OCI-LY1 (cell line): ENCODE data around the gene ANO8.
"Not testable (repeated sequence)": the region's sequence is repeated elsewhere in the genome, so short reads cannot be mapped to it uniquely, and the experiment has no call there.

Experiments
- H2AFZ ChIP-seq: fragments of 200-600 bp; sonication (generic), shearing (Covaris generic); 2 replicates; pipeline ENCODE4 v1.6.0; 2014; ENCODE audit warnings: antibody characterized with exemption, mild to moderate bottlenecking, low read length
- H3F3A ChIP-seq: fragments of 200-600 bp; sonication (generic), shearing (Covaris generic); 2 replicates; pipeline ENCODE4 v1.6.0; 2014; ENCODE audit warnings: mild to moderate bottlenecking, antibody characterized with exemption, low read length, moderate library complexity; ENCODE audit not compliant: insufficient read depth
- H3K27ac ChIP-seq: fragments of 200-600 bp; sonication (generic); 2 replicates; pipeline ENCODE4 v1.5.1; 2014; ENCODE audit warnings: low read length, mixed run types, mild to moderate bottlenecking, low read depth; ENCODE audit not compliant: poor library complexity, severe bottlenecking
- H3K27me3 ChIP-seq: fragments of 200-600 bp; sonication (generic); 2 replicates; pipeline ENCODE4 v1.6.0; 2014; ENCODE audit warnings: antibody characterized with exemption, mild to moderate bottlenecking, low read length, moderate library complexity; ENCODE audit not compliant: insufficient read depth
- H3K36me3 ChIP-seq: fragments of 200-600 bp; sonication (generic); 2 replicates; pipeline ENCODE4 v1.6.1; 2014; ENCODE audit warnings: mild to moderate bottlenecking, antibody characterized with exemption, low read length, moderate library complexity, mixed read lengths; ENCODE audit not compliant: insufficient read depth
- H3K4me1 ChIP-seq: fragments of 200-600 bp; sonication (generic); 2 replicates; pipeline ENCODE4 v1.5.1; 2014; ENCODE audit warnings: mild to moderate bottlenecking, low read length, moderate library complexity; ENCODE audit not compliant: insufficient read depth, severe bottlenecking
- H3K4me2 ChIP-seq: fragments of 200-600 bp; sonication (generic), shearing (Covaris generic); 2 replicates; pipeline ENCODE4 v1.6.1; 2014; ENCODE audit warnings: low read length
- H3K4me3 ChIP-seq: fragments of 200-600 bp; sonication (generic); 2 replicates; pipeline ENCODE4 v1.5.1; 2014; ENCODE audit warnings: low read length, low read depth, mild to moderate bottlenecking, mixed read lengths; ENCODE audit not compliant: poor library complexity, severe bottlenecking
- H3K79me2 ChIP-seq: fragments of 200-600 bp; shearing (Covaris generic); 2 replicates; pipeline ENCODE4 v1.6.1; 2016; ENCODE audit warnings: mixed run types, low read length, mixed read lengths; ENCODE audit not compliant: insufficient read depth
- H3K9ac ChIP-seq: fragments of 200-600 bp; sonication (generic), shearing (Covaris generic); 2 replicates; pipeline ENCODE4 v1.6.1; 2014; ENCODE audit warnings: mild to moderate bottlenecking, low read length, mixed read lengths
- H3K9me2 ChIP-seq: fragments of 200-600 bp; sonication (generic), shearing (Covaris generic); 2 replicates; pipeline ENCODE4 v1.6.1; 2014; ENCODE audit warnings: low read depth, mild to moderate bottlenecking, low read length, mixed read lengths
- H3K9me3 ChIP-seq: fragments of 200-600 bp; shearing (Covaris generic); 2 replicates; pipeline ENCODE4 v1.6.1; 2014; ENCODE audit warnings: low read length, mixed read lengths
- H4K20me1 ChIP-seq: fragments of 200-600 bp; sonication (generic), shearing (Covaris generic); 2 replicates; pipeline ENCODE4 v1.6.0; 2016; ENCODE audit warnings: mild to moderate bottlenecking, low read length; ENCODE audit not compliant: insufficient read depth
- EZH2 ChIP-seq: fragments of 200-600 bp; sonication (generic), shearing (Covaris generic); IDR thresholded peaks from 2 replicates; pipeline ENCODE4 v1.8.0; 2017; ENCODE audit warnings: borderline replicate concordance, mixed run types, mild to moderate bottlenecking, antibody characterized with exemption, low read length, moderate library complexity, mixed read lengths
- TF ChIP-seq, protein P1 (sequence below): fragments of 200-600 bp; sonication (generic), shearing (Covaris generic); IDR thresholded peaks from 2 replicates; pipeline ENCODE4 v1.5.1; 2017; ENCODE audit warnings: mild to moderate bottlenecking, antibody characterized with exemption, low read length, moderate library complexity, mixed read lengths

ANO8 gene

DNA sequence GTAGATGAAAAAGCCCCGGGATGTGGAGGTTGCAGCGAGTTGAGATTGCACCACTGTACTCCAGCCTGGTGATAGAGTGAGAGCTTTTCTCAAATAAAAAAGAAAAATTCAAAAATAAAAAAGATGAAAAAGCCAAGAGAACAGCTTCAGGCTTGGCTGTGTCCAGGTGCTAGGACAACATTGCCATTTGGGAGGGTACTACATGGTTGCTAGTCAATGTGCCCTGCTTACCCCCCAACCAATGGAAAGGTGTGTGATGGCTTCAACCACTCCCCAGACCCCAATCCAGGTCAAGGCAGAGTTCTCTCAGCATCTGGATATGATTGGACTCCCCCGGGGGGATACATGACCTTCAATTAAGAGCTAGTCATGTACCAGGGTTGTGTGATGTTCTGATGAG lies 55.2 kb downstream of the ANO8 start:
- Histone ChIP-seq H3F3A (peaks cover 5% of the 10 kb centered on the region; the same call in 1 of the 2 replicates), H3K4me2 (no peak overlapping the region), H3K79me2 (no peaks in the 10 kb centered on the region), H3K9me3 (no peaks in the 10 kb centered on the region), H3K4me1 (peaks cover 16% of the 10 kb centered on the region), H3K4me3 (no peak overlapping the region), H3K27me3 (no peaks in the 10 kb centered on the region), H3K36me3 (peaks cover 50% of the 10 kb centered on the region), H3K9me2 (no peaks in the 10 kb centered on the region), H2AFZ (no peak overlapping the region), H3K27ac (peak overlapping the region; percentile 14), H3K9ac (no peak overlapping the region), H4K20me1 (no peaks in the 10 kb centered on the region)
- no peak for TF ChIP-seq EZH2
- TF ChIP-seq, protein P1, sequence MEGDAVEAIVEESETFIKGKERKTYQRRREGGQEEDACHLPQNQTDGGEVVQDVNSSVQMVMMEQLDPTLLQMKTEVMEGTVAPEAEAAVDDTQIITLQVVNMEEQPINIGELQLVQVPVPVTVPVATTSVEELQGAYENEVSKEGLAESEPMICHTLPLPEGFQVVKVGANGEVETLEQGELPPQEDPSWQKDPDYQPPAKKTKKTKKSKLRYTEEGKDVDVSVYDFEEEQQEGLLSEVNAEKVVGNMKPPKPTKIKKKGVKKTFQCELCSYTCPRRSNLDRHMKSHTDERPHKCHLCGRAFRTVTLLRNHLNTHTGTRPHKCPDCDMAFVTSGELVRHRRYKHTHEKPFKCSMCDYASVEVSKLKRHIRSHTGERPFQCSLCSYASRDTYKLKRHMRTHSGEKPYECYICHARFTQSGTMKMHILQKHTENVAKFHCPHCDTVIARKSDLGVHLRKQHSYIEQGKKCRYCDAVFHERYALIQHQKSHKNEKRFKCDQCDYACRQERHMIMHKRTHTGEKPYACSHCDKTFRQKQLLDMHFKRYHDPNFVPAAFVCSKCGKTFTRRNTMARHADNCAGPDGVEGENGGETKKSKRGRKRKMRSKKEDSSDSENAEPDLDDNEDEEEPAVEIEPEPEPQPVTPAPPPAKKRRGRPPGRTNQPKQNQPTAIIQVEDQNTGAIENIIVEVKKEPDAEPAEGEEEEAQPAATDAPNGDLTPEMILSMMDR: no peak

DNA sequence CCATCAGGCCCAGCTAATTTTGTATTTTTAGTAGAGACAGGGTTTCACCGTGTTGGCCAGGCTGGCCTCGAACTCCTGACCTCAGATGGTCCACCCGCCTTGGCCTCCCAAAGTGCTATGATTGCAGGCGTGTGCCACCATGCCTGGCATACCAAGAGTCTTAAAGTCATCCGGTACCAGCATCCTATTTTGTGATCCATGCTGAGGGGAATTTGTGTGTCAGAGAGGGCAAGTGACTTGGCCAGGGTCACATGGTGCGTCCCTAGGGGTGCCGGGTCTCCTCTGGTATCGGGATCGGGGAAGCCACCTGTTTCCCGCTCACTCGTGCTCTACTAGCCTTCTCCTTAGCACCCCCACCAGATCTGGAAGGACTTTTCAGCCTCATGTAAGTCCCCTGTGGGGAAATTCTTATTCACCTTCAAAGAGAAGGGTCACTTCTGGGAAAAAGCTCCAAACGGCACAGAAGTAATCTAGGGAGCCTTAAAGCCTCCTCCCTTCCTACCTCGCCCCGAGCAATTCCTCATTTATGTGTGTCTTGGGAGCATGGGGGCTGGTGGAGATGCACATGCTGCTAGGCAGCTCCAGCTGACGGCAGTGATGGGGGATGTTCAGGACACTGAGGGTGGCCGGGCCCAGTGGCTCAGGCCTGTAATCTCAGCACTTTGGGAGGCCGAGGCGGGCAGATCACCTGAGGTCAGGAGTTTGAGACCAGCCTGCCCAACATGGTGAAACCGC lies 59.0 kb downstream of the ANO8 start:
- H4K20me1 ChIP-seq: no peaks in the 10 kb centered on the region
- H3K27me3 ChIP-seq: no peaks in the 10 kb centered on the region
- no peak overlapping the region for H3K4me2 ChIP-seq
- no peak overlapping the region for H3K9ac ChIP-seq
- peaks cover 59% of the 10 kb centered on the region for H3K36me3 ChIP-seq
- TF ChIP-seq, protein P1: no peak
- no peak for TF ChIP-seq EZH2
- no peak overlapping the region for H3K4me3 ChIP-seq
- H3K9me2 ChIP-seq: no peaks in the 10 kb centered on the region
- peaks cover 5% of the 10 kb centered on the region; the same call in 1 of the 2 replicates for H3F3A ChIP-seq
- H2AFZ ChIP-seq: no peak overlapping the region
- H3K79me2 ChIP-seq: no peaks in the 10 kb centered on the region
- H3K9me3 ChIP-seq: no peaks in the 10 kb centered on the region
- no peaks in the 10 kb centered on the region for H3K4me1 ChIP-seq
- no peak overlapping the region for H3K27ac ChIP-seq

DNA sequence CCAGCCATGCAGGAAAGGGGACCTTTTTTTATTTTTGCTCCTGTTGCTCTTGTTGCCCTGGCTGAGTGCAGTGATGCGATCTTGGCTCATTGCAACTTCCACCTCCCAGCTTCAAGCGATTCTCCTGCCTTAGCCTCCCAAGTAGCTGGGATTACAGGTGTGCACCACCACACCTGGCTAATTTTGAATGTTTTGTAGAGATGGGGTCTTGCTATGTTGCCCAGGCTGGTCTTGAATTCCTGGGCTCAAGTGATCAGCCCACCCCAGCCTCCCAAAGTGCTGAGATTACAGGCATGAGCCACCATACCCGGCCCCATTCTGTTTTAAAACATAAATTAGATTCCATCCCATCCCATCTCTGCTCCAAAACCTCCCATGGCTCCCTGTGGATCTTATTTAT lies 59.8 kb downstream of the ANO8 start:
- H3K4me3 ChIP-seq, H3K79me2 ChIP-seq, H3K9ac ChIP-seq, H3K4me1 ChIP-seq, H3K27me3 ChIP-seq, H4K20me1 ChIP-seq, H3K4me2 ChIP-seq, H2AFZ ChIP-seq, H3F3A ChIP-seq, H3K9me2 ChIP-seq, H3K9me3 ChIP-seq, H3K27ac ChIP-seq: not testable (repeated sequence)
- H3K36me3 ChIP-seq: peaks cover 59% of the 10 kb centered on the region
